ENCODE measurements around the gene ZNF778. TPM values are rescaled to one million over a fixed set of nuclear protein-coding genes. Genes with fewer than 3 reads are reported as not detected.
"Not testable (repeated sequence)": the region's sequence is repeated elsewhere in the genome, so short reads cannot be mapped to it uniquely, and the experiment has no call there.

Gene ZNF778
- total RNA-seq, 1 donor from 2014 or later = 35.5 TPM

- H3K27me3 Mint-ChIP-seq (ENCODE audit: unreplicated experiment) = peaks cover 14% of the 10 kb centered on the region
- TF ChIP-seq CTCF (IDR thresholded peaks at IDR 0.05; ENCODE audit: unreplicated experiment) = no peak
- H3K27ac Mint-ChIP-seq (ENCODE audit: unreplicated experiment) = peak overlapping the region; percentile 57
- peak overlapping the region; percentile 21 for H3K4me3 Mint-ChIP-seq (ENCODE audit: unreplicated experiment)
- no peaks in the 10 kb centered on the region for H3K36me3 Mint-ChIP-seq (ENCODE audit: low read depth, unreplicated experiment)
- H3K4me1 Mint-ChIP-seq (ENCODE audit: unreplicated experiment) = no peaks in the 10 kb centered on the region
- no peaks in the 10 kb centered on the region for H3K9me3 Mint-ChIP-seq (ENCODE audit: unreplicated experiment)
- peak; percentile 6 for DNase-seq (ENCODE audit: low spot score)
These were observed 27.1 kb upstream of the ZNF778 start for GRCh38 chr16:89190150-89190958.

DNA sequence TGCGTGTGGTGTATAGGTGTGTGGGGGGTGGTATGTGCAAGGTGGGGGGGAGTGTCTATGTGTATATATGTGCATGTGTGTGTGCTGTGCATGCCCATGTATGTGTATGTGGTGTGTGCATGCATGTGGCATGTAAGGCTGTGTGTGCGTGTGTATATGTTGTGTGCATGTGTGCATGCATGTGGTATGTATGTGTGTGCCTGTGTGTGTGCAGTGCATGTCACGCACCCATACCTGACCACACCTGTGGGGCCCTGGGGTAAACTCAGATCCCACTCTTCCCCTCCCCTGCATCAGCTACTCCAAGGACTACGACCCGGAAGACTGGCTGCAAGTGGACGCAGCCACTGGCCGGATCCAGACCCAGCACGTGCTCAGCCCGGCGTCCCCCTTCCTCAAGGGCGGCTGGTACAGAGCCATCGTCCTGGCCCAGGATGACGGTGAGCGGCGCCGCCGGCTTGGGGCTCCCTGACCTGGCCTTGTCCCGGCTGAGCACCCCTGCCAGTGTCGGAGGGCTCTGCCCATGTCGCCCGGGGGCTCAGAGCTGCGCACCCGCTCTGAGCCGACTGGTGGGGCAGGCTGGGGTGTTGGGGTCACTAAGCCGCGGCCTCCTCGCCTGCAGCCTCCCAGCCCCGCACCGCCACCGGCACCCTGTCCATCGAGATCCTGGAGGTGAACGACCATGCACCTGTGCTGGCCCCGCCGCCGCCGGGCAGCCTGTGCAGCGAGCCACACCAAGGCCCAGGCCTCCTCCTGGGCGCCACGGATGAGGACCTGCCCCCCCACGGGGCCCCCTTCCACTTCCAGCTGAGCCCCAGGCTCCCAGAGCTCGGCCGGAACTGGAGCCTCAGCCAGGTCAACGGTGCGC lies 26.2 kb upstream of the ZNF778 start:
- peak; percentile 6 for DNase-seq (ENCODE audit: low spot score)
- Mint-ChIP-seq H3K4me3 (ENCODE audit: unreplicated experiment) (peak overlapping the region; percentile 21), H3K27ac (ENCODE audit: unreplicated experiment) (peak overlapping the region; percentile 57), H3K36me3 (ENCODE audit: low read depth, unreplicated experiment) (no peaks in the 10 kb centered on the region), H3K27me3 (ENCODE audit: unreplicated experiment) (peaks cover 14% of the 10 kb centered on the region), H3K9me3 (ENCODE audit: unreplicated experiment) (no peaks in the 10 kb centered on the region), H3K4me1 (ENCODE audit: unreplicated experiment) (no peaks in the 10 kb centered on the region)
- no peak for TF ChIP-seq CTCF (IDR thresholded peaks at IDR 0.05; ENCODE audit: unreplicated experiment)

- Mint-ChIP-seq H3K36me3 (ENCODE audit: low read depth, unreplicated experiment) (no peaks in the 10 kb centered on the region), H3K4me3 (ENCODE audit: unreplicated experiment) (no peak overlapping the region), H3K27me3 (ENCODE audit: unreplicated experiment) (peaks cover 14% of the 10 kb centered on the region), H3K4me1 (ENCODE audit: unreplicated experiment) (no peaks in the 10 kb centered on the region), H3K9me3 (ENCODE audit: unreplicated experiment) (no peaks in the 10 kb centered on the region), H3K27ac (ENCODE audit: unreplicated experiment) (no peak overlapping the region)
- TF ChIP-seq CTCF (IDR thresholded peaks at IDR 0.05; ENCODE audit: unreplicated experiment) = no peak
- DNase-seq (ENCODE audit: low spot score) = peak; percentile 7
These were observed 25.7 kb upstream of the ZNF778 start for GRCh38 chr16:89191901-89192185.

- not testable (repeated sequence) for H3K4me1 Mint-ChIP-seq (ENCODE audit: unreplicated experiment); H3K4me3 Mint-ChIP-seq (ENCODE audit: unreplicated experiment)
- H3K27me3 Mint-ChIP-seq (ENCODE audit: unreplicated experiment) = peaks cover 14% of the 10 kb centered on the region
These were observed 25.1 kb upstream of the ZNF778 start for GRCh38 chr16:89192186-89192955.

GRCh38 chr16:89192956-89193575 lies 24.4 kb upstream of the ZNF778 start:
- no peak overlapping the region for H3K4me3 Mint-ChIP-seq (ENCODE audit: unreplicated experiment)
- no peak overlapping the region for H3K27ac Mint-ChIP-seq (ENCODE audit: unreplicated experiment)
- peak; percentile 46 for DNase-seq (ENCODE audit: low spot score)
- H3K36me3 Mint-ChIP-seq (ENCODE audit: low read depth, unreplicated experiment) = no peaks in the 10 kb centered on the region
- peaks cover 14% of the 10 kb centered on the region for H3K27me3 Mint-ChIP-seq (ENCODE audit: unreplicated experiment)
- H3K4me1 Mint-ChIP-seq (ENCODE audit: unreplicated experiment) = no peaks in the 10 kb centered on the region
- H3K9me3 Mint-ChIP-seq (ENCODE audit: unreplicated experiment) = no peaks in the 10 kb centered on the region
- no peak for TF ChIP-seq CTCF (IDR thresholded peaks at IDR 0.05; ENCODE audit: unreplicated experiment)

More at GRCh38 chr16:89192186-89192955, 25.1 kb upstream of the ZNF778 start:
- H3K36me3 Mint-ChIP-seq (ENCODE audit: low read depth, unreplicated experiment); DNase-seq (ENCODE audit: low spot score); H3K27ac Mint-ChIP-seq (ENCODE audit: unreplicated experiment); H3K9me3 Mint-ChIP-seq (ENCODE audit: unreplicated experiment): not testable (repeated sequence)
